Measurements from ENCODE around the gene LRRC23.

GRCh38 chr12:6871052-6871957 is 33.3 kb upstream of the LRRC23 start:
- TF ChIP-seq FOXA1 (IDR thresholded peaks at IDR 0.05) (no peak), FOXA1 (CRISPR knock-in tag; IDR thresholded peaks at IDR 0.05) (no peak), EZH2 (conservative IDR thresholded peaks at IDR 0.05; ENCODE audit: low read depth, low read length) (no peak), POLR2AphosphoS5 (IDR thresholded peaks at IDR 0.05; ENCODE audit: low read depth, low read length) (peak; percentile 75), GFI1 (CRISPR knock-in tag; IDR thresholded peaks at IDR 0.05; ENCODE audit: borderline replicate concordance) (no peak)
- TF ChIP-seq, protein P1, sequence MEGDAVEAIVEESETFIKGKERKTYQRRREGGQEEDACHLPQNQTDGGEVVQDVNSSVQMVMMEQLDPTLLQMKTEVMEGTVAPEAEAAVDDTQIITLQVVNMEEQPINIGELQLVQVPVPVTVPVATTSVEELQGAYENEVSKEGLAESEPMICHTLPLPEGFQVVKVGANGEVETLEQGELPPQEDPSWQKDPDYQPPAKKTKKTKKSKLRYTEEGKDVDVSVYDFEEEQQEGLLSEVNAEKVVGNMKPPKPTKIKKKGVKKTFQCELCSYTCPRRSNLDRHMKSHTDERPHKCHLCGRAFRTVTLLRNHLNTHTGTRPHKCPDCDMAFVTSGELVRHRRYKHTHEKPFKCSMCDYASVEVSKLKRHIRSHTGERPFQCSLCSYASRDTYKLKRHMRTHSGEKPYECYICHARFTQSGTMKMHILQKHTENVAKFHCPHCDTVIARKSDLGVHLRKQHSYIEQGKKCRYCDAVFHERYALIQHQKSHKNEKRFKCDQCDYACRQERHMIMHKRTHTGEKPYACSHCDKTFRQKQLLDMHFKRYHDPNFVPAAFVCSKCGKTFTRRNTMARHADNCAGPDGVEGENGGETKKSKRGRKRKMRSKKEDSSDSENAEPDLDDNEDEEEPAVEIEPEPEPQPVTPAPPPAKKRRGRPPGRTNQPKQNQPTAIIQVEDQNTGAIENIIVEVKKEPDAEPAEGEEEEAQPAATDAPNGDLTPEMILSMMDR (CRISPR knock-in tag; IDR thresholded peaks at IDR 0.05) = no peak
